Heart right ventricle (tissue), 16 donors: ENCODE measurements around the gene GPR61. TPM values are rescaled to one million over a fixed set of nuclear protein-coding genes. Genes with fewer than 3 reads are reported as not detected.

Experiments used
- ATAC-seq, 8 donors: fragments of 200-7000 bp; cut with Tn5 transposase; one replicate each; pipeline ENCODE4 v1.9.1; 2020; ENCODE audit warnings: mild to moderate bottlenecking in 8 of 8, moderate library complexity in 8 of 8, moderate number of reproducible peaks in 1 of 8
- DNase-seq, 2 donors: peaks; one replicate each; pipeline ENCODE4 v3.0.0-alpha.2; 2020
- H3K27ac ChIP-seq, 10 donors: fragments of 200-600 bp; sonication (generic) in 2 of 10; one replicate each; pipeline versions ENCODE4 v1.5.0 to v1.8.0; 2020 to 2022; ENCODE audit warnings: mild to moderate bottlenecking in 3 of 10
- H3K27me3 ChIP-seq, 7 donors: fragments of 200-600 bp; one replicate each; pipeline ENCODE4 v1.8.0; 2021 to 2022; ENCODE audit warnings: mild to moderate bottlenecking in 2 of 7
- H3K36me3 ChIP-seq, 9 donors: fragments of 200-600 bp; sonication (generic) in 1 of 9; one replicate each; pipeline versions ENCODE4 v1.5.0 to v1.8.0; 2020 to 2022; ENCODE audit warnings: mild to moderate bottlenecking in 2 of 9
- H3K4me1 ChIP-seq, 9 donors: fragments of 200-600 bp; sonication (generic) in 1 of 9; one replicate each; pipeline versions ENCODE4 v1.5.0 to v1.8.0; 2020 to 2022; ENCODE audit warnings: mild to moderate bottlenecking in 4 of 9
- H3K4me3 ChIP-seq, 10 donors: fragments of 200-600 bp; sonication (generic) in 2 of 10; one replicate each; pipeline versions ENCODE4 v1.5.0 to v1.8.0; 2020 to 2022; ENCODE audit warnings: mild to moderate bottlenecking in 7 of 10, moderate library complexity in 2 of 10
- H3K9me3 ChIP-seq, 11 donors: fragments of 200-600 bp in 10 of 11; sonication (generic) in 2 of 11; one replicate each; pipeline versions ENCODE4 v1.5.0 to v1.8.0; 2013 to 2022; ENCODE audit warnings: mild to moderate bottlenecking in 2 of 11, control low read depth in 1 of 11, moderate library complexity in 1 of 11
- CTCF ChIP-seq, 9 donors: fragments of 200-600 bp; sonication (generic) in 2 of 9; IDR thresholded peaks; one replicate each; pipeline versions ENCODE4 v1.5.0 to v1.8.0; 2021 to 2022; ENCODE audit warnings: antibody characterized with exemption in 9 of 9, mild to moderate bottlenecking in 5 of 9, moderate library complexity in 1 of 9
- WGBS, 2 donors: extraction: QIAGEN DNeasy Blood & Tissue Kit; methylation state at CpG; one replicate each; pipeline ENCODE4 v1.1.7; 2013; ENCODE audit warnings: inconsistent platforms in 1 of 2; 5-methylcytosine and 5-hydroxymethylcytosine counted together
- intact Hi-C, 10 donors: fragments of 100-400 bp; cut with DNase I; formaldehyde crosslinking; loops; one replicate each; pipeline versions ENCODE4 v1.11.1 to v1.14.2; 2022
- polyA plus RNA-seq, 2 donors: library from polyadenylated mRNA; stranded (reverse); fragments of 200-250 nt; gene quantifications; one replicate each; pipeline ENCODE4 v1.2.3, GENCODE V29; 2013
- total RNA-seq, 10 donors: library from RNA; stranded (reverse); fragmentation: NEBNext Ultra II Directional in 3 of 10; extraction: Animal tissue kit (Norgen Biotek cat#: 25700) in 3 of 10; gene quantifications; one replicate each; pipeline versions ENCODE4 v1.2.1 to v1.2.4, GENCODE V29; 2021 to 2023
- donor health status: Arrhythmogenic right ventricular cardiomyopathy.
- donor health status: ischemic (EF 13 %, LVEDD 7.1; RV severe dilation, severe dysfunction).
- donor health status: healthy with polysubstance abuse.
- donor health status: DM: no; HTN: yes; CAD: no.
- donor health status: DM: no; HTN: no; CAD: no.
- donor health status: ischemic (EF 25% LVEDD 6.9; RV normal size, moderate dysfunction).
- donor health status: ischemic (EF 25% LVEDD 5.7; RV mildly dilated, moderate dysfunction).
- donor health status: healthy.
- donor health status: DM: yes; HTN: yes; CAD: no.
- donor health status: Ischemic cardiomyopathy.
- donor health status: ischemic (EF 35%, LVEDD 5.7; RV mildly dilated, moderate dysfunction).
- donor health status: nonischemic (EF 11% LVEDD 7.7; RV severe dilation, severe dysfunction).
- donor health status: DM: yes; HTN: yes; CAD: no.
- donor health status: PGD.
- donor health status: ischemic (EF 29% LVEDD 5.4; RV normal size, mild dysfunction).
- donor health status: nonischemic (EF 23%, LVEDD 6.1; RV moderate dilation, normal function).

GPR61 gene
- total and polyA plus RNA-seq, 12 donors = 0.11 to 1.0 (median 0.31) TPM; not detected in 4

- no peaks in the 10 kb centered on the region for H3K9me3 ChIP-seq
- no peaks in the 10 kb centered on the region for H3K27me3 ChIP-seq
- H3K4me3 ChIP-seq = no peak overlapping the region
- no peak for TF ChIP-seq CTCF (IDR thresholded peaks at IDR 0.05)
- DNase-seq (no peak), ATAC-seq (no peak)
- H3K4me1 ChIP-seq = peaks cover 0 to 32% (median 7%) of the 10 kb centered on the region in 9 donors
- peaks cover 0 to 52% (median 5%) of the 10 kb centered on the region in 9 donors for H3K36me3 ChIP-seq
- peak overlapping the region in 1 of 10 donors; percentile 55 for H3K27ac ChIP-seq
- 69 to 80% methylated on average over 5 of the region's 5 CpGs for WGBS, 2 donors
- intact Hi-C loops = no loop called here
Observed at GRCh38 chr1:109503935-109504334, 35.7 kb upstream of the GPR61 start.

- H3K4me1 ChIP-seq = peaks cover 0 to 30% (median 12%) of the 10 kb centered on the region in 9 donors
- H3K4me3 ChIP-seq = no peak overlapping the region
- ATAC-seq (no peak), DNase-seq (no peak)
- H3K36me3 ChIP-seq = peaks cover 0 to 44% (median 5%) of the 10 kb centered on the region in 9 donors
- 86 to 94% methylated on average over 1 of the region's 1 CpG for WGBS, 2 donors
- no peaks in the 10 kb centered on the region for H3K9me3 ChIP-seq
- no peaks in the 10 kb centered on the region for H3K27me3 ChIP-seq
- no peak for TF ChIP-seq CTCF (IDR thresholded peaks at IDR 0.05)
- no peak overlapping the region for H3K27ac ChIP-seq
- intact Hi-C loops = no loop called here
Observed at GRCh38 chr1:109504974-109505373, 34.7 kb upstream of the GPR61 start.

- peaks cover 0 to 21% (median 0%) of the 10 kb centered on the region in 9 donors for H3K36me3 ChIP-seq
- no peak for TF ChIP-seq CTCF (IDR thresholded peaks at IDR 0.05)
- no peaks in the 10 kb centered on the region for H3K9me3 ChIP-seq
- intact Hi-C loops = no loop called here
- DNase-seq (no peak), ATAC-seq (peak in 3 of 8 donors; percentile 5 to 8 (median 6))
- H3K4me1 ChIP-seq = peaks cover 0 to 18% (median 13%) of the 10 kb centered on the region in 9 donors
- peak overlapping the region in 2 of 10 donors; percentile 53 to 78 for H3K27ac ChIP-seq
- peaks cover 0 to 5% (median 0%) of the 10 kb centered on the region in 7 donors for H3K27me3 ChIP-seq
- H3K4me3 ChIP-seq = peak overlapping the region in 7 of 10 donors; percentile 68 to 84 (median 76)
- 86 to 90% methylated on average over 25 of the region's 25 CpGs for WGBS, 2 donors
Observed at GRCh38 chr1:109508001-109508872, 31.4 kb upstream of the GPR61 start.

GRCh38 chr1:109508873-109509175, 30.8 kb upstream of the GPR61 start:
- Histone ChIP-seq H3K27ac (peak overlapping the region in 8 of 10 donors; percentile 47 to 78 (median 65)), H3K9me3 (no peaks in the 10 kb centered on the region), H3K36me3 (peaks cover 0 to 21% (median 0%) of the 10 kb centered on the region in 9 donors), H3K4me3 (peak overlapping the region; percentile 68 to 84 (median 73)), H3K4me1 (peaks cover 0 to 18% (median 13%) of the 10 kb centered on the region in 9 donors), H3K27me3 (peaks cover 0 to 5% (median 0%) of the 10 kb centered on the region in 7 donors)
- DNase-seq = no peak
- intact Hi-C loops = no loop called here
- peak in 3 of 8 donors; percentile 13 to 34 (median 14) for ATAC-seq
- WGBS, 2 donors = 55 to 65% methylated on average over 7 of the region's 7 CpGs
- TF ChIP-seq CTCF (IDR thresholded peaks at IDR 0.05) = no peak
